HepG2 (cell line): ENCODE measurements around the gene NUP93. TPM values are rescaled to one million over a fixed set of nuclear protein-coding genes. Genes with fewer than 3 reads are reported as not detected.
A peak's percentile ranks its signal among the peaks of the same experiment; 100 is the strongest.

ENCODE experiments used
- BCLAF1 ChIP-seq: fragments of 450-650 bp; IDR thresholded peaks from 2 replicates; pipeline ENCODE4 v1.6.1; 2017; ENCODE audit warnings: mild to moderate bottlenecking
- E2F1 ChIP-seq: sonication (generic); formaldehyde crosslinking; IDR thresholded peaks from 2 replicates; pipeline ENCODE4 v1.5.0; 2020; ENCODE audit warnings: missing genetic modification reagents
- FOXP4 ChIP-seq: sonication (generic); formaldehyde crosslinking; IDR thresholded peaks from 2 replicates; pipeline ENCODE4 v1.4.0; 2020; ENCODE audit warnings: missing genetic modification reagents
- HDAC6 ChIP-seq: fragments of 200-600 bp; sonication (generic); IDR thresholded peaks from 2 replicates; pipeline ENCODE4 v1.7.0; 2017; ENCODE audit warnings: mild to moderate bottlenecking, antibody characterized with exemption, low read length, low read depth
- TGIF2 ChIP-seq: IDR thresholded peaks from 2 replicates; pipeline ENCODE4 v1.6.1; 2016; ENCODE audit warnings: control low read depth, missing compliant biosample characterization
- ZFP62 ChIP-seq: sonication (generic); formaldehyde crosslinking; IDR thresholded peaks from 2 replicates; pipeline ENCODE4 v1.4.0; 2020; ENCODE audit warnings: missing genetic modification reagents
- ZNF101 ChIP-seq: sonication (generic); formaldehyde crosslinking; IDR thresholded peaks from 2 replicates; pipeline ENCODE4 v1.4.0; 2020; ENCODE audit warnings: mild to moderate bottlenecking, low read depth, missing genetic modification reagents, borderline replicate concordance
- ZNF318 ChIP-seq: sonication (generic); formaldehyde crosslinking; IDR thresholded peaks from 2 replicates; pipeline ENCODE4 v1.4.0; 2020; ENCODE audit warnings: mild to moderate bottlenecking, missing genetic modification reagents
- ZNF574 ChIP-seq: sonication (generic); formaldehyde crosslinking; IDR thresholded peaks from 2 replicates; pipeline ENCODE4 v1.4.0; 2020; ENCODE audit warnings: missing genetic modification reagents
- polyA plus RNA-seq, 8 experiments: library from polyadenylated mRNA; depleted of rRNA in 3 of 8; stranded (reverse) in 7 of 8; unstranded in 1 of 8; fragments of >200 nt; fragmentation: Illumina TruSeq in 4 of 8; extraction: Trizol in 4 of 8; gene quantifications; 2 replicates each; pipeline versions ENCODE4 v1.2.1 to v1.2.3, GENCODE V29; 2011 to 2016; ENCODE audit warnings: low read depth in 4 of 8, missing spikeins in 1 of 8, mixed read lengths in 1 of 8; ENCODE audit not compliant: insufficient read depth in 1 of 8
- total RNA-seq, 5 experiments: library from RNA; depleted of rRNA; stranded (reverse); fragments of >200 nt; fragmentation: Illumina TruSeq; extraction: Trizol; gene quantifications; 2 replicates each; pipeline ENCODE4 v1.2.3, GENCODE V29; 2016; ENCODE audit warnings: low read depth in 1 of 5

Gene NUP93
- total and polyA plus RNA-seq, 2 of the 13 experiments (the other 11 are each of a cell fraction or from before 2014, with no cell fraction given) = 58.5 to 140 TPM

GRCh38 chr16:56849690-56850680, 120.1 kb downstream of the NUP93 start (continued):
- peak; percentile 46; the same call in 1 of the 2 replicates for TF ChIP-seq ZNF574 (CRISPR knock-in tag)
- TF ChIP-seq ZNF101 (CRISPR knock-in tag) = no peak
- TF ChIP-seq HDAC6 = no peak
- no peak for TF ChIP-seq ZFP62 (CRISPR knock-in tag)
- TF ChIP-seq ZNF318 (CRISPR knock-in tag) = no peak
- TF ChIP-seq BCLAF1 = no peak
- no peak for TF ChIP-seq E2F1 (CRISPR knock-in tag)
- peak; percentile 11; the same call in 1 of the 2 replicates for TF ChIP-seq TGIF2 (CRISPR knock-in tag)
- peak; percentile 83 for TF ChIP-seq FOXP4
